DOHH2 (cell line): ENCODE data around the gene FAM124B.
"Not testable (repeated sequence)": the region's sequence is repeated elsewhere in the genome, so short reads cannot be mapped to it uniquely, and the experiment has no call there.

Experiments used
- EZH2phosphoT487 ChIP-seq: fragments of 200-600 bp; sonication (generic); IDR thresholded peaks from 2 replicates; pipeline ENCODE4 v1.6.1; 2017; ENCODE audit warnings: borderline replicate concordance, mild to moderate bottlenecking, antibody characterized with exemption, low read length, moderate library complexity, mixed read lengths
- TF ChIP-seq, protein P1 (sequence below): fragments of 200-600 bp; sonication (generic); IDR thresholded peaks from one replicate; pipeline ENCODE4 v1.5.1; 2014; ENCODE audit warnings: antibody characterized with exemption, mild to moderate bottlenecking, low read depth, low read length; ENCODE audit not compliant: poor library complexity, severe bottlenecking

DNA sequence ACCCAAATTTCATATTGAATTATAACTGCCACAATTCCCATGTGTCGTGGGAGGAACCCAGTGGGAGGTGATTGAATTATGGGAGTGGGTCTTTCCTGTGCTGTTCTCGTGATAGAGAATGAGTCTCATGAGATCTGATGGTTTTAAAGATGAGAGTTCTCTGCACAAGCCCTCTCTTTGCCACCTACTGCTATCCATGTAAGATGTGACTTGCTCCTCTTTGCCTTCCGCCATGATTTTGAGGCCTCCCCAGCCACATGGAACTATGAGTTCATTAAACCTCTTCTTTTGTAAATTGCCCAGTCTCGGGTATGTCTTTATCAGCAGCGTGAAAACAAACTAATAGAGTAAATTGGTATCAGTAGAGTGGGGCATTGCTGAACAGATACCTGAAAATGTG is 4.8 kb downstream of the FAM124B start:
- TF ChIP-seq, protein P1, sequence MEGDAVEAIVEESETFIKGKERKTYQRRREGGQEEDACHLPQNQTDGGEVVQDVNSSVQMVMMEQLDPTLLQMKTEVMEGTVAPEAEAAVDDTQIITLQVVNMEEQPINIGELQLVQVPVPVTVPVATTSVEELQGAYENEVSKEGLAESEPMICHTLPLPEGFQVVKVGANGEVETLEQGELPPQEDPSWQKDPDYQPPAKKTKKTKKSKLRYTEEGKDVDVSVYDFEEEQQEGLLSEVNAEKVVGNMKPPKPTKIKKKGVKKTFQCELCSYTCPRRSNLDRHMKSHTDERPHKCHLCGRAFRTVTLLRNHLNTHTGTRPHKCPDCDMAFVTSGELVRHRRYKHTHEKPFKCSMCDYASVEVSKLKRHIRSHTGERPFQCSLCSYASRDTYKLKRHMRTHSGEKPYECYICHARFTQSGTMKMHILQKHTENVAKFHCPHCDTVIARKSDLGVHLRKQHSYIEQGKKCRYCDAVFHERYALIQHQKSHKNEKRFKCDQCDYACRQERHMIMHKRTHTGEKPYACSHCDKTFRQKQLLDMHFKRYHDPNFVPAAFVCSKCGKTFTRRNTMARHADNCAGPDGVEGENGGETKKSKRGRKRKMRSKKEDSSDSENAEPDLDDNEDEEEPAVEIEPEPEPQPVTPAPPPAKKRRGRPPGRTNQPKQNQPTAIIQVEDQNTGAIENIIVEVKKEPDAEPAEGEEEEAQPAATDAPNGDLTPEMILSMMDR: not testable (repeated sequence)
- not testable (repeated sequence) for TF ChIP-seq EZH2phosphoT487
